C4-2B (cell line): Measurements from ENCODE around the gene TSEN54.

ENCODE experiments used
- CTCF ChIP-seq: fragments of 450-650 bp; conservative IDR thresholded peaks from 2 replicates; pipeline ENCODE4 v1.5.1; 2017; ENCODE audit warnings: mild to moderate bottlenecking
- ZFX ChIP-seq: fragments of 450-650 bp; IDR thresholded peaks from 2 replicates; pipeline ENCODE4 v1.6.1; 2017

- TF ChIP-seq CTCF, result no peak
- TF ChIP-seq ZFX, result no peak
Observed at GRCh38 chr17:75491680-75492079, 24.6 kb upstream of the TSEN54 start.
